GM19099 (cell line): ENCODE results near the gene ZNF148.

Source experiments
- POLR2A ChIP-seq: IDR thresholded peaks from 3 replicates; pipeline ENCODE4 v1.6.1; 2011; ENCODE audit warnings: low read depth; ENCODE audit not compliant: insufficient read length; ENCODE audit errors: extremely low read depth

The ZNF148 gene

DNA sequence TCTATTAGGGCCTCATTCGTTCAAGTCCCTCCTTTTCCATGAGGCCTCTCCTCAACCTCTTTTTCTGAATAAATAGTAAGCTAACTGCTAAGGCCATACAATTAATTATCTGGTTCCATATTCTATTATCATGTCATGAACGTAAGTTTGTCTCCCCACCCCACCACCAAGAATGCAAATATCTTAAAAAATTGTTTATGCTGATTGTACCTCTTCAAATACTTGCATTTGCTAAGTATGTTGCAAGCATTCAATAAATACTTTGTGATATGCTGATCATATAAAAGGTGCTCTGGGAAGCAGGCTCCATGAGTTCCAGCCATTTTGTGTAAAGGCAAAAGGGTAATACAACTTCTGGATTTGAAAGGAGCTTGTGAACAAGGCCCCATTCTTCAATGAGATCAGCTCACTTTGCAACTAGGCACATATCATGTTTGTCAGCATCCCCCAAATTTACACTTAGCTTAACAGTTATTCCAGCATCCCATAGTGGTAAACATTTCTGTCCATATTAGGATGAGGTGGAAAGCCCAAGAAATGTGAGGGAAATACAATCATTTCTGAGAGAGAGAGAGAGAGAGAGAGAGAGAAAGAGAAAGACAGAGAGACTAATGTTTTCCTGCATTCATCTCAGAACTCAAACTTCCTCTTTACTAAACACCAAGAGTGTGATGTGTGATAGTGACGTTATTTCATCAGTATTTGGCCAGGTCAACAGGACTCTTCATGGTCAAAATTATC, 195.8 kb downstream of the ZNF148 start:
- TF ChIP-seq POLR2A = no peak

DNA sequence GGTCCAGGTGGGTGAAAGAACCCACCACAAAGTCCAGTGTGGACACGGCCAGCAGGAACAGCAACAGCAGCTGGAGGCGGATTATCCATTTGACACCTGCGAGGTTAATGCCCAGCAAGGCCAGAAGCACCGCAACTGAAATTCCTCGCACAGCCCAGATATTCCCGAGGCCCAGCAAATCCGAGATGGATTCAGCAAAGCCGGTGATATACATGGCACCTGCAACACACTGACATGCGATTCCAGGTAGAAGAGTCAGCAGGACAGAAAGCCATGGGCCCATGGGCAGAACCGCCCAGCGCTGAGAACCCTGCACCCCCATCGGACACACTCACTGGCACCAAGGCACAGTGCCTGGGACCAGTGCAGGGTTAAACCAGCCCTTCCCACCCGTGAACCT, 197.4 kb downstream of the ZNF148 start:
- TF ChIP-seq POLR2A = no peak
